AG08395 (cell line): ENCODE data around the gene UGCG.
"Not testable (repeated sequence)": the region's sequence is repeated elsewhere in the genome, so short reads cannot be mapped to it uniquely, and the experiment has no call there.

Experiments used
- DNase-seq: peaks from one replicate; pipeline ENCODE4 v3.0.0; 2012; ENCODE audit warnings: mixed read lengths, low spot score

The UGCG gene

GRCh38 chr9:111953444-111953843 is 56.8 kb downstream of the UGCG start:
- DNase-seq, result no peak

- DNase-seq, result no peak
Measured at GRCh38 chr9:111955048-111955447, 58.4 kb downstream of the UGCG start.

- peak; percentile 79 for DNase-seq
Measured at GRCh38 chr9:111957856-111958631, 61.4 kb downstream of the UGCG start.

- peak; percentile 94 for DNase-seq
Measured at GRCh38 chr9:111959468-111960359, 63.1 kb downstream of the UGCG start.

GRCh38 chr9:111960485-111960884 is 63.9 kb downstream of the UGCG start:
- not testable (repeated sequence) for DNase-seq

GRCh38 chr9:111961009-111961408 is 64.4 kb downstream of the UGCG start:
- DNase-seq, result no peak

- DNase-seq, result no peak
Measured at GRCh38 chr9:111961575-111961974, 65.0 kb downstream of the UGCG start.

GRCh38 chr9:111962021-111962420 is 65.4 kb downstream of the UGCG start:
- no peak for DNase-seq

- no peak for DNase-seq
Measured at GRCh38 chr9:111963995-111964394, 67.4 kb downstream of the UGCG start.

GRCh38 chr9:111965566-111966019 is 69.0 kb downstream of the UGCG start:
- DNase-seq, result peak; percentile 86

- DNase-seq, result no peak
Measured at GRCh38 chr9:111966124-111966723, 69.6 kb downstream of the UGCG start.

GRCh38 chr9:111966861-111967291 is 70.3 kb downstream of the UGCG start:
- DNase-seq, result no peak

- DNase-seq, result no peak
Measured at GRCh38 chr9:111967621-111968020, 71.0 kb downstream of the UGCG start.

- no peak for DNase-seq
Measured at GRCh38 chr9:111969061-111969460, 72.4 kb downstream of the UGCG start.

GRCh38 chr9:111969622-111970021 is 73.0 kb downstream of the UGCG start:
- no peak for DNase-seq

GRCh38 chr9:111970827-111971226 is 74.2 kb downstream of the UGCG start:
- no peak for DNase-seq

- peak; percentile 77 for DNase-seq
Measured at GRCh38 chr9:111974092-111974681, 77.6 kb downstream of the UGCG start.

GRCh38 chr9:111975709-111976108 is 79.1 kb downstream of the UGCG start:
- no peak for DNase-seq

GRCh38 chr9:111978616-111979015 is 82.0 kb downstream of the UGCG start:
- DNase-seq, result no peak

- DNase-seq, result no peak
Measured at GRCh38 chr9:111979561-111979960, 82.9 kb downstream of the UGCG start.

- no peak for DNase-seq
Measured at GRCh38 chr9:111980398-111980797, 83.8 kb downstream of the UGCG start.

- no peak for DNase-seq
Measured at GRCh38 chr9:111983484-111983908, 86.9 kb downstream of the UGCG start.
